GM12801 (cell line): Measurements from ENCODE around the gene OBP2B.
"Not testable (repeated sequence)": the region's sequence is repeated elsewhere in the genome, so short reads cannot be mapped to it uniquely, and the experiment has no call there.

Experiments used
- CTCF ChIP-seq: IDR thresholded peaks from one replicate; pipeline ENCODE4 v1.5.1; 2011; ENCODE audit warnings: control low read depth; ENCODE audit not compliant: insufficient read length; ENCODE audit errors: extremely low read depth

Gene OBP2B

GRCh38 chr9:133208880-133209300, at the start of gene OBP2B:
OBP2B (minus strand) TSS chr9:133209250; CDS start chr9:133209199, 51 bp downstream.
- TF ChIP-seq CTCF: not testable (repeated sequence)

GRCh38 chr9:133258061-133259015, 49.3 kb upstream of the OBP2B start:
- TF ChIP-seq CTCF: no peak

- no peak for TF ChIP-seq CTCF
These were observed 48.5 kb upstream of the OBP2B start for GRCh38 chr9:133257465-133257956.

GRCh38 chr9:133256686-133257091, 47.6 kb upstream of the OBP2B start:
- TF ChIP-seq CTCF: no peak

GRCh38 chr9:133256136-133256461, 47.0 kb upstream of the OBP2B start:
- TF ChIP-seq CTCF: no peak

- TF ChIP-seq CTCF: no peak
These were observed 46.5 kb upstream of the OBP2B start for GRCh38 chr9:133255371-133256135.

GRCh38 chr9:133254471-133254870, 45.4 kb upstream of the OBP2B start:
- TF ChIP-seq CTCF: no peak
